Stimulated activated CD8-positive, alpha-beta memory T cell treated with anti-CD3 and anti-CD28 coated beads, Interleukin-12 subunit alpha, Interleukin-12 subunit beta, amount 100 ng/mL, for 1 hour (primary cell): ENCODE results near the gene LIG4.
"Not testable (repeated sequence)": the region's sequence is repeated elsewhere in the genome, so short reads cannot be mapped to it uniquely, and the experiment has no call there.

ENCODE experiments used
- DNase-seq: peaks from one replicate; pipeline ENCODE4 v3.0.0-alpha.2; 2020; ENCODE audit warnings: low read depth

Gene LIG4

DNA sequence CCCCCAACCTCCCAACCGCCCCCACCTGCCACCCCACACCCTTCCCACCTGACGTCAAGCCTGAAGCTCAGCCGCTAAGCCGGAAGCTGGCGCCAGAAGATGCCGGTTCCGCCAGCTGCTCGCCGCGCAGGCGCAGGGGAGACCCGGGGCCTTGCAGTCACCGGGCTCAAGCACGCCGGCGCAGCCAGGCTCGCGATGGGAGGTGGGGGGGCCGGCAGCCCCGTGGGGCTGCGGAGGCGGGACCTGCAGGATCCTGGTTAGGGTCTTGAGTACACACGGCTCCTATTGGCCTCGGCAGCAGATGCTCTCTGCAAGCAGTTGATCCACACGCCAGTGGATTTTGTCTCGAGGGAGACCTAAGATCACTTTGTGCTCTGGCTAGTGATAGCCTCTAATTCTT lies at the start of gene LIG4:
Gene LIG4, minus strand, starts transcription at position 101 of the 400 bp plus-strand sequence. CDS start 4,268 bp downstream, outside the sequence.
- DNase-seq: peak; percentile 84

DNA sequence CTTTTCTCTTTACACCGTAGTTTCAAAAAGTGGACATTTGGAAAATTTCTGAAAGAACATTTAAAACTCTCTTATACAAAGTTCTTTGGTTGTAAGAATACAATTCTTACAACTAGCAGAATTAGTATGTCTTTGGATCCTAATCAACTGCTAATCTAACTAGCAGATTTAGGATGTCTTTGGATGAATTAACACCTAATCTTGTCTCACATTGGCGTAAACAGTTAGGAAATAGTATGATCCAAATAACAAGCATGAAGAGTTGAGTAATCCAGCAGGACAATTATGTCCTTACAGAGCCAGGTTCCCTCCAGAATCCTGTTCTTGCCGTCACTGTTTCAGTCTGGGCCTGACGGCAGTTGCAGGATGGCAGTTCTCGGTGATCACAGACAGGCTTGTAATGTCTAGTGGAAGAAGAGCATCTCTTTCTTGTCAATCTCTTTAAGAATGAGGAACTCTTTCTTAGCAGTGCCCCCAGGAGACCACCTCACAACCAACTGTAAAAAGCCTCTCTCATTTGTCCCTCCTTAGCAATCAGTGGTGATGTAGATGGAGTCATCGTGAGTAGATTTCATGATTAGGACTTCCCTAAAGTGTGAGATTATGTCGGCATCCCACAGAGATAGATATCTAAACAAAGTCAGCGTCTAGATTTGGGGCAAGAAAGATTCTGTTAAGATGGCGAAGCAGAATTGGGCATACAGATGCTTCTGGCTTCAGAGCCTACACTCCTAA lies 48.5 kb upstream of the LIG4 start:
- no peak for DNase-seq

DNA sequence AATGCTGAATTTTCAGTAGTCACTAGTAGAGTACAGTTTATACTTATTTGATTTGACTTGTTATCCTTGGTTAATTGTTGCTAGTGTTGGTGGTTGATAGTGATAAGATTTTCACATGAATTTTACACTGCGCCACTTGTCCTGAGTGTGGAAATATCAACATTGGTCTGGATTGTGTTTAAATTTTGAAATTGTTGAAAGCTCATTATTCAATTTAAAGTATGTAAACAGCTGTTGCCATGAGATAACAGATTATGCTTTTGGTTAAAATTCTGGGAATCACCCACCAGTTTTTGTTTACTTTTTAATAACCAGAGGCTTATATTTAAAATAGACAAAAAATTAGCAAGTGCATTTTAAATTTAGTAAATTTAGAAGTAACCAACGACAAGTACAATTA lies 41.9 kb upstream of the LIG4 start:
- no peak for DNase-seq

DNA sequence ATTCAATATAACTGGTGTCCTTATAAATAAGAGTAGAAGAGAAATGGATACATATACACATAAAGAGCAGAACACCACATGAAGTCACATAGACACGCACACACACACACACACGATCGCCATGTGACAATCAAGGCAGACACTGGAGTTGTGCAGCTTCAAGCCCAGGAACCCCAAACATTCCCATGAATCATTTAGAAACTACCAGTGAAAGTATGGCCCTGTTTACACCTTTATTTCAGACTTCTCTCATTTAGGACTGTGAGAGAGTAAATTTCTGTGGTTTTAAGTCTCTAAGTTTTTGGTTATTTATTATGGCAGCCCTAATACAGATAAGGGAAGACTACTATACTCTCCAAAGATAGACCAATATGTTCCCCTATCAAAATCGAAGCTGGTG lies 33.8 kb upstream of the LIG4 start:
- no peak for DNase-seq

DNA sequence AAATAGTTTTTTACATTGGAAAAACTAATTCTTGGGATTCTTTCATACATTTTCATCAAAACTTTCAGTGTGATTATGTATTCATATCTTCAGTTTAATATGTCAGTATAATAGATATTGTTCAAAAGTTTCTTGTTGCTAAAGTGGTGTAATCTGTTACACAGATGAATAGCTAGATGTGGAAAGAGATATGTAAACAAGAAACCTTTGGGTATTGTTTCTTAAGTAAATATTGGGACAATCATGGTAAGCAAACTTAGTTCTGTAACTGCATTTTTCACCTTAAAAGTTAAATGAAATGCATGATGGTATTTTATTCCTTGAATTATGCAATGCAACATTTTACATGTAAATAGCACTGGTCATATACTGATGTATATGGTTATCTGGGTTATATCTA lies 15.0 kb upstream of the LIG4 start:
- no peak for DNase-seq

DNA sequence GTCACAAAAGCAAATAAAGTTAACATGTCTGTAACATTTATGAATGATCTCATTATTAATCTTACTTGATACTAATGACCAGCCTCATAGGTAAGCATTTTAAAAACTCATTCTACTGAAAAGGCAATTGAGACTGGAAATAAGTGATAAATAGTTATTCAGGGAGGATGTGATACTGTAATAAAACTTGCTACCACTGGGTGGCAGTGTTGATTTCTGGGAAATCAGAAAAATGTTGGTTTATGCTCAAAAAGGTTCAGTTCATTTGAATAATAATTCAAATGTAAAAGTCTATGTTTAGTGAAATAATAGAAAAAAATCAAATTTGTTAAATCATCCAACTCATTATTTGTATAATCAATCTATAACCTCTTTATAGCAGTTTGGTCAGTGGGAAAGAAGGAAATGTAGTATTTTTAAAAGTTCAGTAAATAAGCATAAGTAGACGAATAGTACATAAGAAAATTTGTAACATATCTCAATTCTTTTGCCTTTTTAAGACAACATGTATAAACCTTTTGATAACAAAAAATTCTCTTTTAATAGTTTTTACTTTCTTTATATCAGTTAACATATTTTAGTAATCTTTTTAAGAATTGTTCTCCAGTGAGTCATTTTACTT lies 12.4 kb upstream of the LIG4 start:
- no peak for DNase-seq

DNA sequence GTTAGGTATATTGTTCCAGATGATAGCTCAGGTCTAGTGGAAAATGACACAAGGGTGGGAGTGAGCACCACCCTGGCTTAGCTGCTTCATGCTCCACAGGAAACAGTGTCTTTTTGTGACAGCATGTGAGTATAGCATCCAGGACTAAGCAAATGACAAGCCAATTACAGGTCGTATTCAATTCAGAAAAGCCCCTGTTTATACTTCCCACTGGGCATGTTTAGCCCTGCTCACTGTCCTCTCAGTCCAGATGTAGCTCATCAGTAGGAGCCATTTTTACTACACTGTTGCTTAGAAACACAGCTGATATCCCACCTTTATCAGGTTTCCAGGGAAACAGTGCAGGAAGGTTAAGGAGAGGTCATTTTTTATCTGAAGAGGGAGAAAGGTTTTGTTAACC lies 10.8 kb upstream of the LIG4 start:
- no peak for DNase-seq

DNA sequence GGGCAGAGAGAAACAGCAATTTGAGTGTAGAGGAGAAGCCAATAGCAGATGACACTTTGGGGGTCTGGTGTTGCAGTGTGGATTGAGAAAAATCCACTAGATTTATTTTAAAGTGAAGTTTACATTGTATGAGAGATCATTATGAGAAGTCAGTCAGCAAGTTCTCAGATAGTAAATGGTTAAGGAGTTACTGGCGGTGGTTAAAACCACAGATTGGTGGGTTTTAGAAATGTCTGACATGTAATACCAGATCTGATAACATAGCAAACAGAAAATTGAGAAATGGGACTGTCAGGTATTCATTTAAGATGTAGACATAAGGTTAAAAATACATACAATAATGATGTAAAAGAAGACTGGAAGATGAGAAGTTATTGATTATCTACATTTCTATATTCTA lies 10.1 kb upstream of the LIG4 start:
- no peak for DNase-seq

DNA sequence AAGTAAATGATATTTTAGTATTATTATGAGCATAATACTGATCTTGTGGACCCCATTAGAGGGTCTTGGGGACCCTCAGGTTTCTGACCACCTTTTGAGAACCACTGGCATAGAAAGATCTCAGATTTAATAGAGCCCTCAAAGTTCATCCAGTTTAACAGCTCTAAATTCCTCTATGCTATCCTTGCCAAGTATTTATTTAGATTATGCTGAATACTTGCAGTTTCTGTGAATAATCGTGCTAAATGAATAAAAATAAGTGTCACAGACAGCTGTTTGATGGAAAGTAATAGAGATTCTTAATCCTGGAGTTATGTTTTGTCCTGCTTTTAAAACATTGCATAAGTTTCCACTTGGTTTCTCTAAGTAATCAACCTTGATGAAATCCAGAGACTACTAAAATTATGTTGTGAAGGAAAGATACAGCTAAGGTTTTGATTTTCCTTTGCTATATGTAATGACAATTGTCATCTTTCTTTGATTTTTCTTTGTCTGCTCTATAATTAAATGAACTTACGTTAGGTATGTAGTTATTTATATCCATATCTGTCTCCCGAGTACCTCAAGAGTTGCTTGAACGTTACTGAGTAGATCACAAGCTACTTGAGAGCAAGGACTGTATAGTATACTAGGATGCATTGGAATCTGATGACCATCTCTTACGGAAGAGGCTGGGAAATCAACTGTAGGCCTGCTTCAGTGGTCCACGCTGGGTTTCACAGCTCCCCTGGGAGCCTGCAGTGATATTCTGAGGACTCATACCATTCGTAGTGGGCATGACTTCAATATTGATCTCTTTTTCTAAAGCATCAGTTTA lies 8.6 kb upstream of the LIG4 start:
- no peak for DNase-seq

DNA sequence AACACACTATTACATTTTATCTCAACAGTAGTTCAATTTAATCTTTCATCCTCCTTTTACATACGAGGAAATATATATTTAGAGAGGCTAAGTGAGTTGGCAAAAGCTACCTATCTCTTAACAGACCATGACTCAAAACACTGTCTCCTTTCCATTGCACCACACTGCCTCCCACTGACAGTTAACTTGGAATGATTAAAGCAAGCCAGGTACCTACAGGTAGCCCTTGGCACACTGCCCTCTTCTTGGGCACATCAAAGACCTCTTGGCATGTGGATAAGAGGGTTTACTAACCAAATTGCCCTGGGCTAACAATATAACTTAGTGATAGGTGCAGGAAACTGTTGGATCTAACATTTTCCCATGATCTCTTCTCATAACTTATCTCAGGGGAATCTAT lies 4.7 kb upstream of the LIG4 start:
- no peak for DNase-seq

DNA sequence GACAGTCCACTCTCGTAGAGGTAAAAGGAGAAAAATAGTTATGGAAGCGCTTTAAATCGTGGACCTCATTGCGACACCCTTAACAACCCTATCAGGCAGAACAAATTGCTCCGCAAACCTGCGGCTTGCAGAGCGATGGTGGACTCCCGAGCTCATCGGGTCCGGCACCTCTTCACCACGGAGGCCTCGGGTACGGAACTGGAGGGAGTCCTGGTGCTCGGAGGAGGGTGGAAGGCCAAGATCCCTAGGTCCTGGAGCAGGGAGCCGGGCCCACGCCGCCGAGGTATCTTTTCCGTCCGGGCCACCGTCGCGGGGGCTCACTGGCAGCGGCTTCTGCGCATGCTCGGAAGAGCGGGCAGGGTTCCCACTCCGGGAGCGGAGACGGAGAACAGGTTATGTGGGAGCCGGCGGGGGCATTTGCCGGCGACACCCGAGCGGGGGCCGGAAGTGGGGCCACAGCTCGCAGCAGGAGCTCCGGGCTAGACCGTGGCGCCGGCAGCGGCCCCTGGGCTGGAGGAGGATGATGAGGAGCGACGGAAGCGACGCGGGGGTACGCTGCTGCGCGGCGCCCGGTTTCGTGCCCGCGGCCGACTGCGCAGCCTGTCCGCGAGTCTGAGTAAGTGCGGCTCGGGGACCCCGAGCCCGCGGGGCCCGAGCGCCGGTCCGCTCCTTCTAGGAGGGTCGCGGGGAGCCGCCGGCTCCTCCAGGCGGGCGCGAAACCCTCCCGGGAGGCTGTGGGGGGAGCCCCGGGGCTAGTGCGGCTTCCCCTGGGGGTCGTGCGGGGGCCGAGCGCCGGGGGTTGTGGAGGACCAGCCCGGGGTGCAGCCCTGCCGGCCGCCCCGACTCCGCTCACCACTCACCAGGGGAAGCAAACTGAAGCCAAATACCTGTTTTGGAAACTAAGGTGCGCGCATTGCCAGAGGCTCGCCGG lies 3.0 kb upstream of the LIG4 start, which contains the start of gene ABHD13:
Gene ABHD13, plus strand, starts transcription at position 349 of the 931 bp plus-strand sequence. CDS start 10,827 bp downstream, outside the sequence.
- peak; percentile 79 for DNase-seq

DNA sequence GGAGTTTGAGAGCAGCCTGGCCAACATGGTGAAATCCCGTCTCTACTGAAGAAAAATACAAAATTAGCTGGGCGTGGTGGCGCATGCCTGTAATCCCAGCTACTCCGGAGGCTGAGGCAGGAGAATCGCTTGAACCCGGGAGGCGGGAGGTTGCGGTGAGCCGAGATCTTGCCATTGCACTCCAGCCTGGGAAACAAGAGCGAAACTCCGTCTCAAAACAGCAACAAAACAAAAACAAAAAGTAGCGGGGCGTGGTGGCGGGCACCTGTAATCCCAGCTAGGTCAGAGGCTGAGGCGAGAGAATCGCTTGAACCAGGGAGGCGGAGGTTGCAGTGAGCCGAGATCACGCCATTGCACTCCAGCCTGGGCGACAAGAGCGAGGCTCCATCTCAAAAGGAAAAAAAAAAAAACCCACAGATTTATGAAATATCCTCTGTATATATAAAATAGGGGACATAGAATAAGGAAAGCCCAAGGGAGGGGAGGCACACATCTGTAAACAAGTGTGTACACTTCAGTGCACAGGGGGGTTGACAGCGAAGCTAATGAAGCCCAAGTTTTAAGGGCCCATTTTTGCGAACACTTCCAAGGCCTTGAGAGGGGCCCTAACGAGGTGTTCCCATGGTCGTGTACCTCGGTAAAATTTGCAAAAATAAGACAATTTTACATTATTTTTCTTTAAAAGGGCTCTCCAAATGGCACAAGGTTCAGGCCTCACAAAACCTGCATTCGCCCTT lies 2.1 kb upstream of the LIG4 start:
- DNase-seq: not testable (repeated sequence)

DNA sequence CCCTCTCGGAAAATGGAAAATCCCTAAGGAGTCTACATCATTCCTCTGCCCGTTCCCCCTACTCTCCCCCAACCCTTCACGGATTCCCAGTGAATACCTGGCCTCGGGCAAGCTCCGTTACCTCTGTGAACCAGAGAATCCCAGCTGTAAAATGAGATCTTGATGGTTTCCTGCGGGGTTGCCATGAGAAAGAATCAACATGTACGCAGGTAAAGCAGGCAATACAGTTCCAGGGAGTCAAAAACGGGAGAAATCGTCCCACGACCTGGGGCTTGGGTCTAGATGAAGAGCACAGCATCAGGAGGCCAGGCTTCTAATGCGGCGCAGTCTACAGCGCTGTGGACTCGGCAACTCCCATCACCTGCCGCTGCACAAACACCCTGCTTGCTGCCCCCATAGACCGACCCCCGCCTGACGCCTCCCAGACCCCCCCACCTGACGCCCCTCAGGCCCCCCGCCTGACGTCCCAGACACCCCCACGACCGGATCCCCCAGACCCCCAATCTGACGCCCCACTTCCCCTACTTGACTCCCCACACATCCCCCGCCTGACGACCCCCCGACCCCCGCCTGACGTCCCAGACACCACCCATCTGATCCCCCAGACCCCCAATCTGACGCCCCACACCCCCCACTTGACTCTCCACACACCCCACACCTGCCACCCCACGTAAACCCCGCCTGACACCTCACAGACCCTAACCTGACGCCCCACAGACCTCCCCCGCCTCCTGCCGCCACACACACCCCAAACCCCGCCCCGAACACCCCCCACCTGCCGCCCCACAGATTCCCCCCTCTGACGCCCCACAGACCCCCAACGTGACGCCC lies 680 bp downstream of the LIG4 start:
- DNase-seq: no peak

DNA sequence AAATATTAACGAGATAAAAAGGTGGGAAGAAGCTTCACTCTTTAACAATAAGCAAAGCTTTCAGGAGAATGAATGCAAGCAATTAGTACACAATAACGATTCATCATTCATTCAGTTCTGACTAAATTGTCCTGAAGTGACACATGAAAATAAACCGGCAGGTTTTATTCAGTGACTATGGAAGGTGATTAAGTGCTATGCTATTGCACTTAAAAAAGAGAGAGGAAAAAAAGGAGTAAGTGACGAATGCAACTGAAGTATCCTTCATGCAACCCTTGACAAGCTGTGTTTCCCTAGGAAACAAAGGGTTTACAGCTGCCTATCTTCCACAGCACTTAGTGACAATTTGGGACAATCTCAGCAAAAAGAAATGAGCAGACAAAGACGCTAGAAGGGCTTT lies 1.4 kb downstream of the LIG4 start:
- DNase-seq: no peak

DNA sequence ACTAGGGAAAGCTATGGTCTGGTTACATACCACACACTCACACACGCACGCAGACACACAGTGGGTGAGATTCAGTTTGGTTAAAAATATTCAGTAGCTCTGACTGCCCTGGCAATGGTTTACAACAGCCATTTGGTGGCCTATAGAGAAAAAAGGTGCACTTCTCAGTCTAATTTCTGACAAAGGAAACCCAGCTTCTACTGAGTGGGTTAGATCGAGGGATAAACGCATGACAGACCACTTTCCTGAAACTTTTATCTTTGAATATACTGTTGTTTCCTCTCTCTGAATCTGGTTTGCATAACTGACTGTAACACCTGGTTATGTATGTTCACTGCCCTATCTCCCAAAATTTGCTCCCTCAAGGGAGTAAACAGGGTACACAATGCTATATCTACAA lies 2.5 kb downstream of the LIG4 start:
- DNase-seq: no peak

DNA sequence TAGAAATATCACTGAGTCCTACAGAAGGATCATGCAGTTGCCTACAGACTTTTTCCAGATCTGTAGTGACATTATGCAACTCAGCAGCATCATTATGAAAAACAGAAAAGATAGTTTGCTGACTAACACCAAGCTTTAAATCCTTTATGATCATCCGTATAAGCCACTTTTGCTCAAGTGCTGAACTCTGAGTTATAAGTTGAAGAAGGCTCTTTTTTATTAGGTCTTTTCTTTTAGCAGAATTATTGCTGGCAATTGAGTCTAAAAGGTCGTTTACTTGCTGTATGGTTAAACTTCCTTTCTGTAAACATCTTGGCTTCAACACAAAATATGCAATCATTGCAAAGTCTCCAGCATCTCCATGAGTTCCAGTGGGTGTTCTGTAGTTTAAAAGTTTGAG lies 4.8 kb downstream of the LIG4 start:
- DNase-seq: no peak

DNA sequence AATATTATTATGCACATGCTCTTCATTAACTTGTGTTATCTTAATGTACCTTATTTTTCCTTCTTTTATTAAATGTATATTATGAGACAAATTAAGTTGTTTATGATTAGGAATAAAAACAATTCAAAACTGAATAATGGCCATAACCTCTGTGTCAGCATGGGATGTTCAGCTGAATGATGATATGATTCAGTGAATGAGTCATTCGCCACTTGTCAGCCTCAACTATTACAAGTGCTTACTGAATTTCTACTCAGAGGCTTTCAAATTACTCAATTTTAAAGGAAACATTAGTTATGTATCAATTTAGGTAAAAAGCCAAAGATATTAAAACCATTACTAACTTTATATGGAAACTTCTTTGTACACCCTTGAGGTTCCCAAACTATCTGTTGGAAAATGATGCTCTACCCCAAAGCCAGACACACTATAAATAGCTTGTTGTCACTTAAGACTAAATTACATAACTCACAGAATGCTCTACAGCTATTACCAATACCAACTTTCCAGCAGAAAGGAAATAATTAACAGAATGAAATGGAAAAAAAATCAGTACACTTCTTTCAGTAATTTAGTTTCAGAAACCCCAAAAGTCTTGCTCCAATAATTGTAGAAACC lies 14.4 kb downstream of the LIG4 start:
- DNase-seq: no peak

DNA sequence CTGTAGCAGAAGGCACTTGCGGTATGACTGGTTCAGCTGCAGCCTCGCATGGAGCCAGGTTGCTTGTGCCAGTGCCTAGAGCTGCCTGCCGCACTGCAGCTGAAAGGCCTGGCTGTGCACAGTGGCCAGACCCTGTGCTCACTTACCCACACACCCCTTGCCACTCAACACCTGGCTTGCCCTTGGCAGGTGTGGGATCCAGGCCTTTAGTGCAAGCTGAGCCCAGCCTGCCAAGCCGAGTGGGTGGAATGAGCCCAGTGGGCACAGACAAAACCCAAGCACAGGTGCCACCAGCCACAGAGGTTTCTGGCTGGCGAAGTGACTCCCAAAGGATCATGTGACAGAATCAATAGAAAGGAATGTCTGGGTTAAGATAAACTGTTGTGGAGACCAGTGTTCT lies 19.5 kb downstream of the LIG4 start:
- no peak for DNase-seq

DNA sequence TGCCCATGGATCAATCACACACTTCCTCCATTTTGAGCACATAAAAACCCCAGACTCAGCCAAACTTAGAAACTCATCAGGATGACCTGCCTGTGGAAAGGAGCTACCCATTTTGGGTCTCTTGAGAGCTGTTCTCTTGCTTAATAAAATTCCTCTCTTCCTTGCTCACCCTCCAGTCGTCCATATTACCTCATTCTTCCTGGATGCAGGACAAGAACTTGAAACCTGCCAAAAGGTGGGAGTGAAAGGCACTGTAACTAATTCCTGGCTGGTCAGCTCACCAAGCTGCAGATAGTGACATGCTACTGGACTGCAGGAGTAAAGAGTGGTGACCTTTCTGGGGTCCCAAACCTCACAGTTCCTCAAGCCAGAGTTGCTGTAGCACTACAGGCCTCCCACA lies 20.2 kb downstream of the LIG4 start:
- DNase-seq: no peak

DNA sequence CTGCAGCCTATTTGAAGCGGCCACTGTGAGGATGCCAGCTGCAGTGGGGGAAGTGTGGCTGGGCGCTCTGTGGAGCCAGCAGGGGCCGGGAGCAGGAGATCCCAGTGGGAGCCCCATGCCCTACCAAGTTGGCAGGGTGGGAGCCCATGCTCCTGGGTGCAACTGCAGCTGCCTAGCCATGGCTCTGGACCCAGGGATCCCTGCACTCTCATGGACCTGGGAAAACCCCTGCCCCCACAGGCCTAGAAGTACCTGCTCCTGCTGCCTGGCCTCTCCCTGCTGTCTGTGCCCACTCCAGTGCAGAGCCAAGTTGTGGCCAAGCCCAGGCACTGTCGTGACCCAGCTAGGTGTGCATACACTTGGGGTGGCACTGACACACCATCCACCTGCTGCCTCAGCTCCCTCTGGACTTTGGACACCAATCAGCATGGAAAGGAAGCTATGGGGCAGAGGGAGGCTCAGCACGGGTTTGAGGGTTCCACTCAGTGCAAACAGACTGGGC lies 20.9 kb downstream of the LIG4 start:
- DNase-seq: no peak
